HG02938 (cell line): ENCODE measurements around the gene NKAPD1.
"Not testable (repeated sequence)": the region's sequence is repeated elsewhere in the genome, so short reads cannot be mapped to it uniquely, and the experiment has no call there.

Experiments used
- ATAC-seq: cut with Tn5 transposase; IDR thresholded peaks from one replicate; pipeline ENCODE4 v1.9.1; 2021; ENCODE audit warnings: mild to moderate bottlenecking, moderate library complexity; ENCODE audit not compliant: unreplicated experiment

NKAPD1 gene

DNA sequence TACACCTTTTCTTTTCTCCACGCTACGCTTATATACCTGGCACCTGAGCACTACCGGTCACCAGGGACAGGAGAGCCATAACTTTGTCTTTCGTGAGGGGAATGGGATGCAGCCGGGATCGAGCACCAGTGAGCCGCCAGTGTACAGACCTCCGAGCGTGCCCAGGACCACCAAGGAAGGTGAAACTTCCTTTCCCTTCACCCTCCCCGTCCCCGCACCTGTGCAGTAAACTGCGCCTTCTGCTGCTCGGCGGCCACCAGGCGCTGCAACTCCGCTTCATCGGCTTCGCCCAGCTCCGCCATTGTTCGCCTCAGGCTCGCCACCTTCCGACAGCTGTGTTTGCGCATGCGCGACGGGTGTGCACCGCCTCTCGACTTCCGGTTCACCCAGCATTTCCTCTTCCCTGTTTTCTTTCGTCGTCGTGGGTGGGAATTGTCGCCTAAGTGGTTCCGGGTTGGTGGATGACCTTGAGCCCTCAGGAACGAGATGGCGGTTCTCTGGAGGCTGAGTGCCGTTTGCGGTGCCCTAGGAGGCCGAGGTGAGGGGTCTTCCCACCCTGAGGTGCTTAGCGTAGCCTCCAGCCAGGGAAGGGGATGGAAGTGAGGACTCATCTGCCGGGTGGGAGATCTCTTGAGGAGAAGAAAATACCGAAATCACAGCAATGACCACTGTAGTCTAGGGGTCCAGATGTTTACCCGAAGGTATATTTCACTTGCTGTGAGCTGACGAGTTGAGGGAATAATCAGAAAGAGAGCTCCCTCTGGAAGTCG lies 12.5 kb downstream of the NKAPD1 start, which contains the start of the genes SDHD and TIMM8B:
TSS of gene SDHD (plus strand) at position 452 of the 770 bp plus-strand sequence. CDS start at position 487, 35 bp downstream.
TSS of gene TIMM8B (minus strand) at position 335 of the 770 bp plus-strand sequence. CDS start at position 302, 33 bp downstream.
- ATAC-seq, result peak; percentile 93

DNA sequence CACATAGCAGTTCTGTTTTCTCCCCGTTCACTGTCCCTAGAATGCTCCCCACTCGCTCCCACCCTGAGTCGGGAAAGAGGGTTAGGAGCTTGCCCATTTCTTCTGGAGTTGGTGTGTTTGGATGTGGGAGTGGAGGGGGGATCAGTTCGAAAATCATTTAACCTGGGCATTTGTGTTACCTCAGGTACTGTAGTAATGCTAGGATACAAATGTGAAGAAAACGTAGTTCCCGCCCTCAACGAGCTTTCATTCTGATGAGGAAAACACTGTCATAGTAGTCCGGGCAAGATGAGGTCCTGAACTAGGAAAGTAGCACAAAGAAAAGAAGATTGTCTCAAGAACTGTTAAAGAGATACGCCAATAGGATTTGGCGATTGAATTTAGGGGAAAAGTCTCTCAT lies 13.1 kb downstream of the NKAPD1 start:
- no peak for ATAC-seq

DNA sequence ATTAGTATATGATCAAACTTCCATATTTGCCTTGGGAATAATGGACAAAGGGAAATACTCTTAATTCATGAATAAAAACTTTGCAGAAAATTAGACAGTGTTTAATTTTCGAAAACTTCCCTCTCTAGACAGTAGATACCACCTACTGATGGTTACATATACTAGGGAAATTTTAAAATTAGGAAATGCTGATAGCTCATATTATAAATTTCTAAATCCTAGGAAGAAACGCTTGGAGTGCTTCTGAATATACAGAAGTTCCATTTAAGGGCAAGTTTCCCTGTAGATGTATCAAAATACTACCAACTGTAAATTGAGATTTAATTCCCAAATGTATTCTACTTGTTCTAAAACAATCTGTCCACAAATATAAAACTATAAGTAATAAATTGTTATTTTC lies 21.2 kb downstream of the NKAPD1 start:
- not testable (repeated sequence) for ATAC-seq

DNA sequence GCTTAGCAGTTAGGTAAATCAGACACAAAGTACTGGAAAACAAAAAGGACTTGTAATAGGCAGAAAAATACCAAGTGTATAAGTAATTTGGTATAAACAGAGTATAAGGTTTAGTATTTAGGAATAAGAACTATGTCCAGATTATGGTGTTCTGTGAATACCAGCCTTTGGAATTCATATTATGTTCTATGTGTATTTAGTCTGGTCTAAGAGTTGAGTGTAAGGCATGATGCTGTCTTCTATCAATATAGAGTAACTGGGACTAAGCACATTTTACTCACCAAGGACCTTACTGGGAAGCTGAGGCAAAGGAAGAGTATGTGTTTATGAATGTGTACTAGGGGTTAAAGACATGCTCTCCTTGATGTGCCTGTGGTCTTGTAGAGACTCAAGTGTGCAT lies 22.1 kb downstream of the NKAPD1 start:
- ATAC-seq, result no peak

DNA sequence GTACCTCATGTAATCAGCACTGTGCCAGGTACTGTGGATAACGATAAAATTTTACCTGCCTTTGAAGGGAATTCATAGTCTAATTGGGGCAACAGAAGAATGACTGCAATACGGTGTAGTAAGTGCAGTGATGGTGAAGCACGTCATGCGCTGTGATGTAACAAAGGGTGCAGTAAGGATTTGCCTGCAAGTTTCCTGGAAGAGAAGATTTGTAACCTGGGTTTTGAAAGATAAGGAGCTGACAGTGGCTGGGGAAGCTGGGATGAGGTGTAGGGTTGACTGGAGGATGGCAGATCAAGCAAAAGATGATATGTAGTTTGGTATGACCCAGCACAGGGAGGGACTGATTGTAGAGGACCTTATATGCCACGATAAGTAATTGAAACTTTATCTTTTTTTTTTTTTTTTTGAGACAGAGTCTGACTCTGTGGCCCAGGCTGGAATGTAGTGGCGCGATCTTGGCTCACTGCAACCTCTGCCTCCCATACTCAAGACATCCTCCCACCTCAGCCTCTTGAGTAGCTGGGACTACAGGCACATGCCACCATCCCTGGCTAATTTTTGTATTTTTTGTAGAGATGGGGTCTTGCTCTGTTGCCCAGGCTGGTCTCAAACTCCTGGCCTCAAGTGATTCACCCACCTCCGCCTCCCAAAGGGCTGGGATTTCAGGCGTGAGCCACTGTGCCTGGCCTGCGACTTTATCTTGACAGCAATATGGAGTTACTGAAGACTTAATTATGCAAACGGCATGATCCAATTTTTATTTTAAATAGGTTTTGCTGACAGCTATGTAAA lies 23.8 kb downstream of the NKAPD1 start:
- ATAC-seq, result no peak

DNA sequence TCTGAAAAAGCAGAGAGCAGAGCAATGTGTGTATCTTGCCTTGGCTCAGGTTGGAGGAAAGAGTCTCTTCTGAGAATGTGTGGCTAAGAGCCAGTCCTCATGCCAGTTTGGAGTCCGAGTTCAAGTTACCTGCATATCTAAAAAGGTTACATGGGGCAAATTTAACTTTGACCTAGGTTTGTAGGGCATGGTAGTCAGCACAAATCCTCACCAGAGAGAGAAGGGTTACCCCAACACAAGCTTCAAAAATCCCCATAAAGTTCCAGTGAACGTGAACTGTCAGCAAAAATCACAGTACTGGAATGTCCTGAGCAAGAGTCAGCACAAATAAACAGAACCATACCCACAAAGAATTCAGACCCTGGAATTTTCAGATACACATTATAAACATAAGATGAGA lies 26.4 kb downstream of the NKAPD1 start:
- no peak for ATAC-seq

DNA sequence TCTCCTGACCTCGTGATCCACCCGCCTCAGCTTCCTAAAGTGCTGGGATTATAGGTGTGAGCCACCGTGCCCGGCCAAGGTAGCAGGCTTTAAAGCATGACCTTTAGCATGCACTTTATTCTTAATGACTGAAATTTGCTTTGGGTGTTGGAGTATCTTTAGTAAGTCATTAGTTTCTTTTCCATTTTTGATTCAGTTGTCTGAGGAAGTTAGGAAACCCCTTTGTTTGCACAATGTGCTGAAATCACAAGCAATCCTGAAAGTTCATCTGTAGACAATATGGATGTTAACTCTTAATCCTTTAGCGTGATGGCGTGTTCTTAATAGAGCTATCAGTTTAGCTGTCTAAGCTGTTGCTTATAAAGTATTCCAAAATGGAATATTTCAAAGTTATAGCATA lies 29.3 kb downstream of the NKAPD1 start:
- ATAC-seq, result no peak

DNA sequence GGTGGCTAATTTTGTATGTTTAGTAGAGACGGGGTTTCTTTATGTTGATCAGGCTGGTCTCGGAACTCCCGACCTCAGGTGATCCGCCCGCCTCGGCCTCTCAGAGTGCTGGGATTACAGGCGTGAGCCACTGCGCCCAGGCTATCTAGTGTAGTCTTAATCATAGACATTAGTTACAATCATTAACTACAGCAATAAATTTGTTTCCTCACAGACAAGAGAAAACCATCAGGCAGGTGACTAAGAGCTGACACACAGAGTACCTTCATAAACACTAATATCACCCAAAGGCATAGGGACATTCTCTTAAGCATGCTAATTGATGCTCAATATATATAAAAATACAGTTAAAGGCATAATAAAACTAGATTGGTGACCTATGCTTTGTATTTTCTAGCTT lies 32.0 kb downstream of the NKAPD1 start:
- no peak for ATAC-seq

DNA sequence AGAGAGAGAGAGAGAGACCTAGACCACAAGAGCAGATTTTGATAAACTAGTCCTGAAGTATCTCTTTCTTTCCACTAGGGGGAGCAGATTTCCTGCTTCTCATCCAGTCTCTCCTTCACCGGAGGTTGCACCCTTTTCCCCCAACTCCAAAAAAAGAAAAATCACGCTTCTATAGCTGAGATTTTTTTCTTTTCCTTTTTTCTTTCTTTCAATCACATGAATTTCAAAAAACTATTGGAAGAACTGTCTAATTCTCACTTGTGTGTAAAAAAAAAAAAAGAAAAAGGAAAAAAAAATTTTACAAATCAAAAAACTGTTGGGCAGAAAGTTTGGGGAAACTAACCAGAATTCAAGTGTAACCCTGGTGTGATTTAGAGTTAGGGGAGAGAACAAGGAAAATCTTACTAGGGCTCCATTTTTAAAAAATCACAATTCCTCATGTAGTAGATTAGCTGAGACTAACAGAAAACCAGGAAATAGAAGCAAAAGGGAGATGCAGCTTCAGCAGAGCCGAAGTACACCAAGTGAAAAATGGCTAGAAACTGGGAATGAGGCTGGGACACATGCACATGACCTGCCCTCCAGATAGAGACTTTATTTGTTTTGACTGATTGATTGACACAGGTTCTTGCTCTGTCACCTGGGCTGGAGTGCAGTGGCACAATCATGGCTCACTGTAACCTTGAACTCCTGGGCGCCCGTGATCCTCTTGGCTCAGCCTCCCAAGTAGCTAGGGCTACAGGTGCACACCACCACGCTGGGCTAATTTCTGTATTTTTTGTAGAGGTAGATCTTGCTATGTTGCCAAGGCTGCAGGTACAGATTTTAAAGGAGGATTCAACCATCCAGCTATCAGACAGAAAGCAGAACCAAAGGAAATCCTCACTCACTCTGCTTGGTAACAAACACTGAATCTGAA lies 39.7 kb downstream of the NKAPD1 start:
- ATAC-seq, result no peak

DNA sequence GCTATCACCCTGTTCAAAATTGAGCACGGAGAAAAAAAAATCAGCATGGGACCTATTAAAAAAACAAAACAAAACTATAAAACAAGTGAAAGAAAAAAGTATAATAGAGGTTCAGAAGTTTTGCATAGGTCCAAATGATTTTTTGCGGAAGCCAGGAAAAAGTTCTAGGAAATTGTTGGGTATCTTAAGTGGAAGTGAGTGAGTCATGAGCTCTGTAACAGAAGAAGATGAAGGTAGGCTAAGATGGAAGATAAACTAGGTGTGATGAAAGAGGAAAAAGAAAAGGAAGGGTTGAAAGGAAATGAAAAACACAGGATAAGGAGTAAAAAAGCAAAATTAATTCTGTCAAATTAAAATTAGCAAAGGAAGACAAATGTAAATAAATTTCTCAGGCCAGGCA lies 40.4 kb downstream of the NKAPD1 start:
- no peak for ATAC-seq

DNA sequence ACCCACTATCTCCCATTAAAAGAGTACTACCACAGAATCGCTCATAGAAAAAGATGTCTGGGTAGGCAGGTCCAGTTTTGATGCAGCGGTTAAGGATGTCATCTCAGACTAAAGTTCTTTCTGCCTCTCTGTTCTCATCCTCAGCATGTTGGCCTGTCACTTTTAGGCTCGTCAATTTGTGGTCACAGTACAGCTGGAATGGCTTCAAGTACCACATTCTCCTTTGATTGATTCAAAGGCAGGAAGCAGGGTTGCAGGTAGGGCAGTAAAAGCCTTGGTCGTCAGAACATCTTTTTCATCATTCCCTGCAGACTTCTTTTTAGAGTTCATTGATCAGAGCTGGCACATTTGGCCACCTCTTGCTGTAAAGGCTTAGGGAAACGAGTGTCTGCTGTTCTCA lies 41.3 kb downstream of the NKAPD1 start:
- ATAC-seq, result no peak

DNA sequence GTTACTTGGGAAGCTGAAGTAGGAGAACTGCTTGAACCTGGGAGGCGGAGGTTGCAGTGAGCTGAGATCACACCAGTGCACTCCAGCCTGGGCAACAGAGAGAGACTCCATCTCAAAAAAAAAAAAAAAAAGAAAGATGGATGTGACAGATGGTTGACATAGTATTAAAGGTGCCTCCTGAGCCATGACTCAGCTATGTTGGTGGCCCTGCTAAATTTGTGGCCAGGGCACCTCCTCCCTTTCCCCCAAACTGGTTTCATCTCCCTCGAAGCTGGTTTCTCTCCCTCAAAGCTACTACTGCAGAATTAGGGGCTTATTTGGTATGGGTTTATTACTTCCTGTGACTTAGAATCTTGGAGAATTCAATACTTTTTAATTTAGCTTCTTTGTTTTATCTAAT lies 44.1 kb downstream of the NKAPD1 start:
- ATAC-seq, result no peak

DNA sequence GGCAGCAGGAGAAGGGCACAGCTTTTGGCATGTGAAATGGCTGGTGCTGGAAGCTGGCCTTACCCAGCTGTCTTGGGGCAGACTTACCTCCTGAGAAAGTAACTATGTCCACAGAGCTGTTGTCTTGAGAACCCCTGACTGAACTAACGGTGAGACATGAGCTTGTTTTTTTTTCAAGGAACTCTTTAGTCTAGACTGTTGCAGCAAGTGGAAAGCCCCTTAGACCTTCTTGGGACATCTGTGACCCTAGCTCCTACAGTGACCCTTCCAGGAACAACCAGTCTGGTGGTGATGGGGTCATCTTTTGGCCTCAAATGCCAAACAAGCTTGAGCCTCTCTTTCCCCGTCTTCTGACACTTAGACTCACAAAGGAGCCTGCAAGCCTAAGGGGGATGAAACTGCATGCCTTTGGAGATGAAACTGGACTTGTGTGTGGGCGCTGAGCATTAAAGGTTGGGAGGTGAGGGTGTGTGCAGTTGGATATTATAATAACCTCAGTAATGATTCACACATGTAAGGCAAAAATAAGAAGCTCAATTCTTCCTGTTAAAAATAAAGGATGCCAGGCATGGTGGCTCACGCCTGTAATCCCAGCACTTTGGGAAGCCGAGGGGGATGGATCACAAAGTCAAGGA lies 48.0 kb downstream of the NKAPD1 start:
- no peak for ATAC-seq

DNA sequence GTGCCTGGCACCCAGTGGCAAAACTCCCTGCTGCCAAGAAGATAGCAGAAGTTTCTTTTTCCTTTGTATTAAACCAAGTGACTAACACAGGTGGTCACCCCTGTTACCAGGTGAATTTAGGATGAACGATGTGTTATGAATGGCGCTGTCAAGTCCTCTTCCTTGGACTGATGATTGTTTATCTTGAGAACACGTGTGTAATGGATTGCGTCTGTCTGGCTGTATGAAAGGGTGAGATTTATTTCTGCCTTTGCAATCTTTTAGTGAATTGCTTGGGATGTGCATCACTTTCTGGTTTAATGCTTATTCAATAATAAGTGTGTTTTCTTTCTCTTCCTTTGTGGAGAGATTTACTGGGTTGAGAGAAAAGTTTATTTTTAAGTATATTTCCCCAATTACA lies 49.0 kb downstream of the NKAPD1 start:
- ATAC-seq, result no peak

DNA sequence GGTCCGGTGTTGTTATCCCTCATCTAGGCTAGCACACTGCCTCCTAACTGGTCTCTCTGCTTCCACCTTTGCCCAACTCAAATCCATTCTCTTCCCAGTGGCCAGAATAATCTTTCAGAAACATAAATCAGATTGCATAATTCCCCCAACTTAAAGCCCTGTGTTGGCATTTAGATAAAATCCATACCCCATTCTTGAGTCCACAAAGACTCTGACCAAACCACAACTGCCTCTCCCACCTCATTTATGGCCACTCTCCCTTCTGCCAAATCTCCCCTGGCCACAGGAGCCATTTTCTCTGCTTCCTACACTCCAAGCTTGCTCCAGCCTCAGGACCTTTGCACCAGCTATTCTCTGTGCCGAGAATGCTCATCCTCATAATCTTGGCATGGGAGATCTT lies 53.0 kb downstream of the NKAPD1 start:
- ATAC-seq, result no peak

DNA sequence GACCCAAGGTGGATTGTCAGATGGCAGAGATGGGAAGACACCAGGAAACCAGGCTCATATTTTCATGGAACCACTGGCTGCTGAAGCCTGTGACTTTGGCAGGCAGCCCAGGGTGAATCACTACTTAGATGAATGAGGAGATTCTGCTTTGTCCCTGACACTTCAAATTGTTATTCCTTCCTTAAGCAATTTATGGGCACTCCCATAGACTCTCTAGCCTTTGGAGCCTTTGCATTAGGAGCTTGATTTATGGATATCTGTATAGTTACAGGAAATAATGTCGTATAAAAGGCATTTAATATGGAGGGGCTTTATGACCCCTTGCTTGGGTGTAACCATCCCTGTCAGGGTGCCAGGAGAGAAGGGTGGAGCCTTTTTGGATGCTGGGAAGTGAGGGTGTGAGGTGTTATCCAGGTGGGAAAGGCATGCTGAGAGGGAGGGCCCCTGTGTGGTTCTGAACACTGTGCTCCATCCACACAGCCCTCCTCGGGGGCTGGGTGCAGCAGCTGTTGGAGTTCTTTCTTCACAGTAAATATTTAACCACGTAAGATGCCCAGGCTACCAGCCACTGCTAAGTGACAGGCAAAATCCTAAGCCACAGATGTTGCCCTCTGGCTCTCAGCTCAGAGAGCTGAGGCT lies 54.5 kb downstream of the NKAPD1 start:
- no peak for ATAC-seq

DNA sequence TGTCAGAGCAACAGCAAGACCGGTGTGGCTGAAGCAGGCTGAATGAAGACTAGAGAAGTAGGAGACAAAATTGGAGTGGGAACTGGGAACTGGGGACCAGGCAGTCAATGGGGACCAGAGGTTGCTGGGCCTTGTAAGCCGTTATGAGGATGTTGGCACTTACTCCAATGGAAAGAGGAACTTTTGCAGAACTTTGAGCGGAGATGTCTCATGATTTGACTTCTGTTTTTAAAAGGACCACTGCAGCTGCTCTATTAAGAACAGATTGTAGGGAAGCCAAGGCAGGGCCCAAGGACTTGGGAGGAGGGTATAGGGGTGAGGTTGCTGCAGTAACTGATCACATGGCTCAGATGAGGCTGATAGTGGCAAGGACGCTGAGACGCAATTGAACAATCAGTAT lies 55.6 kb downstream of the NKAPD1 start:
- no peak for ATAC-seq

DNA sequence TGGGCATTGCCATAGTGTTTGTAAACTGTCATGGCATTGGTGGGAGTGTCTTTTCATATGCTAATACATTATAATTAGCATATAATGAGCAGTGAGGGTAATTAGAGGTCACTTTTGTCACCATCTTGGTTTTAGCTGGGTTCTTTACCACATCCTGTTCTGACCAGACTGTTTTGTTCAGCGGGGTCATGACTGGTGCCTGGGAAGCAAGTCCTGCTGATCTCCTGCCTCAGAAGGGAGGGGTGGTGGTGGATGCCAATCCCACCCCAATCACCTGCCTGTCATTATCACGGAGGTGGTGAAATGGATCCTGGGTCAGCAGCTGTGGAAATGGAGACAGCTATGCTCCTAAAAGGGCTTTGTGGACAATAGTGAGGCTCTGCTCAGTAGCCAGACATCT lies 58.6 kb downstream of the NKAPD1 start:
- no peak for ATAC-seq

DNA sequence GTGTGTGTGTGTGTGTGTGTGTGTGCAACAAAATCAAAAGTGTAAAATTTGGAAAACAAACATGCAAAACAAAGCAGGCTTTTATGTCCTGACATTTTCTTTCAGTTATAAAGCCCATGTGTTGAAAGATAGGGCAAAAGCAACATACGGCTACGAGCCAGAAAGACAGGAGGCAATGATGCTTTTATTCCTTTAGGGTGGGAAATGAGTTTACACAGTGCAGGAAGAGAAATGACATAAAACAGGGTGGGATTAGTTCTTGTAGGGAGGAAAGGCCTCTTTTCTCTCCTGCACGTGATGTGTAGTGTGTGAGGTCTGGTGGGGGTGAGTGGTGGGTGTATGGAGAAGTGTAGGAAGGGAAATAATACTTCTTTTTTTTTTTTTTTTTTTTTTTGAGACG lies 60.4 kb downstream of the NKAPD1 start:
- ATAC-seq, result no peak
